SU-DHL-6 (cell line): ENCODE measurements around the gene CHCHD1.
"Not testable (repeated sequence)": the region's sequence is repeated elsewhere in the genome, so short reads cannot be mapped to it uniquely, and the experiment has no call there.

ENCODE experiments used
- EZH2phosphoT487 ChIP-seq: fragments of 200-600 bp; sonication (generic), shearing (Covaris generic); conservative IDR thresholded peaks from 2 replicates; pipeline ENCODE4 v1.6.1; 2018; ENCODE audit warnings: mild to moderate bottlenecking, antibody characterized with exemption, low read length, moderate library complexity, mixed read lengths
- TF ChIP-seq, protein P1 (sequence below): fragments of 200-600 bp; sonication (generic); IDR thresholded peaks from one replicate; pipeline ENCODE4 v1.5.1; 2017; ENCODE audit warnings: antibody characterized with exemption, mild to moderate bottlenecking, low read length, moderate library complexity; ENCODE audit not compliant: insufficient read depth, poor library complexity, severe bottlenecking

DNA sequence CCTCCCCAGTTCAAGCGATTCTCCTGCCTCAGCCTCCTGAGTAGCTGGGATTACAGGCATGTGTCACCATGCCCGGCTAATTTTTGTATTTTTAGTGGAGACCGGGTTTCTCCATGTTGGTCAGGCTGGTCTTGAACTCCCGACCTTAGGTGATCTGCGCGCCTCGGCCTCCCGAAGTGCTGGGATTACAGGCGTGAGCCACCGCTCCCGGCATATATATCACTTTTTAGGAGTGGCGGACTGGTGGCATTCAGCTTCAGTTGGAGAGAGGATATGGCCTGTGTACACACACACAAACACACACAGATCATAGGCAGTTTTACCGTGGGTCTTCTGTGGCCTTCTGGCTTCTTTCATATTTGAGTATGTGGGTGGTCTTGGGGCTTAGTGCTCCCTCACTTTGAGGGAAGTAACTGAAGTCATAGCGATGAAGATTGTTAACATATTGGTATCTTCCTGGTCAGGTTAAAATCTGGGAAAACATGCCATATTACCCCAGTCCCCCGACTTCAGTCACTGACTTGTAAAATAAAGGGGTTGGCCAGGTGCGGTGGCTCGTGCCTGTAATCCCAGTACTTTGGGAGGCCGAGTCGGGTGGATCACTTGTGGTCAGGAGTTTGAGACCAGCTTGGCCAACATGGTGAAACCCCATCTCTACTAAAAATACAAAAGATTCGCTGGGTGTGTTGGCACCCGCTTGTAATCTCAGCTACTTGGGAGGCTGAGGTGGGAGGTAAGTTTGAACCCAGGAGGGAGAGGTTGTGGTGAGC, 5.4 kb downstream of the CHCHD1 start:
- TF ChIP-seq, protein P1, sequence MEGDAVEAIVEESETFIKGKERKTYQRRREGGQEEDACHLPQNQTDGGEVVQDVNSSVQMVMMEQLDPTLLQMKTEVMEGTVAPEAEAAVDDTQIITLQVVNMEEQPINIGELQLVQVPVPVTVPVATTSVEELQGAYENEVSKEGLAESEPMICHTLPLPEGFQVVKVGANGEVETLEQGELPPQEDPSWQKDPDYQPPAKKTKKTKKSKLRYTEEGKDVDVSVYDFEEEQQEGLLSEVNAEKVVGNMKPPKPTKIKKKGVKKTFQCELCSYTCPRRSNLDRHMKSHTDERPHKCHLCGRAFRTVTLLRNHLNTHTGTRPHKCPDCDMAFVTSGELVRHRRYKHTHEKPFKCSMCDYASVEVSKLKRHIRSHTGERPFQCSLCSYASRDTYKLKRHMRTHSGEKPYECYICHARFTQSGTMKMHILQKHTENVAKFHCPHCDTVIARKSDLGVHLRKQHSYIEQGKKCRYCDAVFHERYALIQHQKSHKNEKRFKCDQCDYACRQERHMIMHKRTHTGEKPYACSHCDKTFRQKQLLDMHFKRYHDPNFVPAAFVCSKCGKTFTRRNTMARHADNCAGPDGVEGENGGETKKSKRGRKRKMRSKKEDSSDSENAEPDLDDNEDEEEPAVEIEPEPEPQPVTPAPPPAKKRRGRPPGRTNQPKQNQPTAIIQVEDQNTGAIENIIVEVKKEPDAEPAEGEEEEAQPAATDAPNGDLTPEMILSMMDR: not testable (repeated sequence)
- TF ChIP-seq EZH2phosphoT487: not testable (repeated sequence)
